Measurements from ENCODE around the gene IFT27. TPM values are rescaled to one million over a fixed set of nuclear protein-coding genes. Genes with fewer than 3 reads are reported as not detected.
"Not testable (repeated sequence)": the region's sequence is repeated elsewhere in the genome, so short reads cannot be mapped to it uniquely, and the experiment has no call there.

IFT27 gene
- polyA plus RNA-seq, 3 donors, result 11.1 to 15.9 (median 15.6) TPM

DNA sequence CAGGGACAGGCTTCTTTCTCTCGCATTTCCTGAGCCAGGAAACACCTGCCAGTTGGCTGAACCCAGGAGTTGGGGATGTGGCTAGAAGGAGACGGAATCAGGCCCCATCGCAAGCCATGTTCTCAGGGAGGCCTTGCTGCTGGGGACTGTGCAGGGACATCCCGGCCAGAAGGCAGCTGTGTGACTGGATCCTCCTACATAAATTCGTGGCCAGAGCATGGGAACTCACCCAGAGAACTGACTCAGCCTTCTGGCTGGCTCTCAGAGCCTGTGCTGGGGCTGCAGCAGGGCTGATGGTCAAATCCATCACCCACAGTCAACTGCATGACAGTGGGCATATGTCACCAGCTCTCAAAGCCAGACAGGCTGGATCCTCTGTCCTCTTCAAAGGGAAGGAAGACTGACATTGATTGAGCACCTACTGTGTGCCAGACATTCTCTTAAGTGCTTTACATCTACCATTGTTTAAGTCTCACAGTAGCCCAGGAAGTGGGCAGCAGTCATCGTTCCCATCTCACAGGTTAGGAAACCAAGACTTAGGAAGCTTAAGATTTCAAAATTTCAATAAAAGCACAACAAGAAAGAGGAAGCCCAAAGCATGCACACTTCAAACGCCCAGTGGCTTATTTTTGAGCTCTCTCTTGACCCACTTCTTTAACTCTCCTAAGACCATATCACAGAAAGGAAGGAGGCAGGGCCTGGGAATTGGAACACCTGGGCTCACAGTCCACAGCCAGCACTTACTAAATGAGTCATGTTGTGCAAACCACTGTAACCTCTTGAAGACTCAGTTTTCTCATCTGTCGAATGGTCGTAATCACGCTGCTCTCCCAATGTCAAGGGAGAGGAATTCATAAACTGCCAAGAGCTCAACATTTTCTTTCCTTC lies 41.5 kb downstream of the IFT27 start:
- 31 to 39% (median 35%) methylated on average over 10 of the region's 10 CpGs for WGBS, 3 donors

GRCh38 chr22:36733271-36733670 lies 42.6 kb downstream of the IFT27 start:
- H3K27ac ChIP-seq (ENCODE audit: low read depth, low read length), result no peak overlapping the region
- WGBS, 3 donors, result 86 to 92% (median 92%) methylated on average over 3 of the region's 3 CpGs

More for the DNA sequence above, 41.5 kb downstream of the IFT27 start:
- H3K27ac ChIP-seq (ENCODE audit: low read depth, low read length), result no peak overlapping the region

GRCh38 chr22:36732609-36733008 lies 43.3 kb downstream of the IFT27 start:
- 63 to 83% (median 79%) methylated on average over 1 of the region's 1 CpG for WGBS, 3 donors
- no peak overlapping the region for H3K27ac ChIP-seq (ENCODE audit: low read depth, low read length)

GRCh38 chr22:36731916-36732315 lies 44.0 kb downstream of the IFT27 start:
- 82 to 84% (median 83%) methylated on average over 5 of the region's 5 CpGs for WGBS, 3 donors
- no peak overlapping the region for H3K27ac ChIP-seq (ENCODE audit: low read depth, low read length)

- not testable (repeated sequence) for H3K27ac ChIP-seq (ENCODE audit: low read depth, low read length)
- 82 to 92% (median 88%) methylated on average over 6 of the region's 6 CpGs for WGBS, 3 donors
Measured at GRCh38 chr22:36731321-36731720, 44.6 kb downstream of the IFT27 start.

- H3K27ac ChIP-seq (ENCODE audit: low read depth, low read length), result no peak overlapping the region
- 87 to 91% (median 90%) methylated on average over 19 of the region's 19 CpGs for WGBS, 3 donors
Measured at GRCh38 chr22:36730176-36730858, 45.6 kb downstream of the IFT27 start.

GRCh38 chr22:36729321-36729720 lies 46.6 kb downstream of the IFT27 start:
- WGBS, 3 donors, result 71 to 81% (median 74%) methylated on average over 7 of the region's 7 CpGs
- H3K27ac ChIP-seq (ENCODE audit: low read depth, low read length), result no peak overlapping the region

GRCh38 chr22:36728505-36728904 lies 47.4 kb downstream of the IFT27 start:
- H3K27ac ChIP-seq (ENCODE audit: low read depth, low read length), result no peak overlapping the region
- 80 to 86% (median 85%) methylated on average over 5 of the region's 5 CpGs for WGBS, 3 donors

GRCh38 chr22:36727927-36728488 lies 47.9 kb downstream of the IFT27 start:
- 75 to 81% (median 80%) methylated on average over 8 of the region's 8 CpGs for WGBS, 3 donors
- H3K27ac ChIP-seq (ENCODE audit: low read depth, low read length), result no peak overlapping the region

- 74 to 81% (median 78%) methylated on average over 7 of the region's 7 CpGs for WGBS, 3 donors
- H3K27ac ChIP-seq (ENCODE audit: low read depth, low read length), result no peak overlapping the region
Measured at GRCh38 chr22:36727110-36727509, 48.8 kb downstream of the IFT27 start.

GRCh38 chr22:36726007-36726380 lies 49.9 kb downstream of the IFT27 start:
- 73 to 89% (median 81%) methylated on average over 9 of the region's 9 CpGs for WGBS, 3 donors
- no peak overlapping the region for H3K27ac ChIP-seq (ENCODE audit: low read depth, low read length)

DNA sequence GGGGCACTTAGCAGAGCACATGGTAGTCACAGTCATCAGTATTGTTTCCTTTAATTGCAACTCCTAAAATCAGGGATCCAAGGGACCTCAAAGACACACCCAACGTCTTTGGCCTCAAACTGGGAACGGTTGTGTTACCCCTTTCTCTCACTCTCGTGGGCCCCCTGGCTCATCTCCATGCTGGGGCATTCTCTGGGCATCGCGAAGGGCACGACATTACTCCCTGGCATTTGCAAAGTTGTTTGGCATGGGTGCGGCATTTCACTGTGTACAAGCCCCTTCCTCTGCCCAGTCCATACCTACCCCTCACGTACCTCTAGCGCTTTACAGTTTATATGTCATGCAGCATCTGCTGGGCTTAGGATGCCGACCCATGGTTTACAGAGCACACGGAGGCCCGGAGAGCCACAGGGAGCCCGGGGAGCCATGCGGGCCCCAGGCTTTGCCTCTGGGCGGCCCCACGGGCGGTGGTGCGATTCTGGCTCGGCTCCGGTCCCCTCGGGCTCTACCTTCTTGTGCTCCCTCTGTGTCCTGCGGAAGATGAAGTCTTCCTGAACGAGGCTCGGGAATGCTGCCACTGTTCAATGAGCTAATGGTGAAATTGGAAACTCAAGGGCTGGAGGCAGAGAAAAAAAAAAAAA lies 50.4 kb downstream of the IFT27 start:
- no peak overlapping the region for H3K27ac ChIP-seq (ENCODE audit: low read depth, low read length)
- 72 to 81% (median 77%) methylated on average over 24 of the region's 24 CpGs for WGBS, 3 donors

DNA sequence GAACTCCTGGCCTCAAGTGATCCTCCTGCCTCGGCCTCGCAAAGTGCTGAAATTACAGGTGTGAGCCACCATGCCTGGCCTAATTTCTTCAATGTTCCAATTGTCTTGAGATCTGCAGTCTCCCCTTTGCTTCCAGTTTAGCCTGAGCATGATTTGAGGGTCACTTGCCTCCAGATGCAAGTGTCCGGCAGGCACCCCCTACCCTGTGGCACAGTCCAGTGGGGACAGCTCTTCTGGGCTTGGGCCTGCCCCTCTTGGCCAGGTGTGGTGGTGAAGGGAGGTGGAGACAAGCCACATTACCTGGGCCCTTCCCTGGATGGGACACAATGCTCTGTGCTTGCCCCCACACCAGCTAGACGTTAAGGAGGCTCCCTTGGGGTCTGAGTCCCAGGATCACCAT lies 51.1 kb downstream of the IFT27 start:
- WGBS, 3 donors, result 79 to 81% (median 80%) methylated on average over 4 of the region's 4 CpGs
- H3K27ac ChIP-seq (ENCODE audit: low read depth, low read length), result no peak overlapping the region

- H3K27ac ChIP-seq (ENCODE audit: low read depth, low read length), result no peak overlapping the region
Measured at GRCh38 chr22:36722055-36722454, 53.9 kb downstream of the IFT27 start.

- H3K27ac ChIP-seq (ENCODE audit: low read depth, low read length), result no peak overlapping the region
- 81 to 91% (median 85%) methylated on average over 1 of the region's 1 CpG for WGBS, 3 donors
Measured at GRCh38 chr22:36715647-36716046, 60.3 kb downstream of the IFT27 start.

- 67 to 83% (median 69%) methylated on average over 2 of the region's 2 CpGs for WGBS, 3 donors
Measured at GRCh38 chr22:36714110-36714509, 61.8 kb downstream of the IFT27 start.

DNA sequence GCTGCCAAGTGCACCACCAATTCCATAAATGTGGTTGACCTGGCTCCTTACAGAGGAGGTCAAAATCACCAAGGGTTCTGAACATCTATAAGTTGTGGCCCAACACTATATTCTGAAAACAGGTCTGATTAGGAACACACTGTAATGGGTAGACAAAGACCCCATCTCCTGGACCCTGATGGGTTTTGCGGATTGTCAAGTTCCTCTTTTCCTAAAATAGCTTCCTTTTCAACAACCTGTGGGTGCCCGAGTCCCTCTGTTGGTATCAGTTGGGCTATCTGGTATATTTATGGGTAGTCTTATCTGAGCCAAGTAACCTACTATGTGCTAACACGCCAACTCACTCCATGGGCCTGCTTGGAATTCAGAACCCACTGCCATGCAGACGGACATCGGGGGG lies 62.5 kb downstream of the IFT27 start:
- WGBS, 3 donors, result 63 to 89% (median 72%) methylated on average over 5 of the region's 5 CpGs
- H3K27ac ChIP-seq (ENCODE audit: low read depth, low read length), result no peak overlapping the region

More at GRCh38 chr22:36714110-36714509, 61.8 kb downstream of the IFT27 start:
- no peak overlapping the region for H3K27ac ChIP-seq (ENCODE audit: low read depth, low read length)

All from adipose tissue (tissue), 3 donors.